Left ventricle myocardium inferior (tissue), 1 donor: ENCODE data around the gene CHD6. TPM values are rescaled to one million over a fixed set of nuclear protein-coding genes. Genes with fewer than 3 reads are reported as not detected.

ENCODE experiments used
- DNase-seq: peaks from one replicate; pipeline ENCODE4 v3.0.0-alpha.2; 2020
- H3K27ac ChIP-seq: fragments of 200-600 bp; replicated peaks from 2 replicates; pipeline ENCODE4 v1.8.0; 2021
- H3K27me3 ChIP-seq: fragments of 200-600 bp; 2 replicates; pipeline ENCODE4 v1.8.0; 2021; ENCODE audit warnings: low read depth
- H3K36me3 ChIP-seq: fragments of 200-600 bp; 2 replicates; pipeline ENCODE4 v1.8.0; 2021
- H3K4me1 ChIP-seq: fragments of 200-600 bp; 2 replicates; pipeline ENCODE4 v1.8.0; 2021
- H3K4me3 ChIP-seq: fragments of 200-600 bp; 2 replicates; pipeline ENCODE4 v1.8.0; 2021; ENCODE audit warnings: mild to moderate bottlenecking, moderate library complexity
- H3K9me3 ChIP-seq: fragments of 200-600 bp; replicated peaks from 2 replicates; pipeline ENCODE4 v1.8.0; 2021
- intact Hi-C: fragments of 100-400 bp; cut with micrococcal nuclease; formaldehyde crosslinking; loops from one replicate; pipeline ENCODE4 v1.11.0; 2022
- total RNA-seq: library from RNA; stranded (reverse); fragmentation: NEBNext Ultra II Directional; extraction: Animal tissue kit (Norgen Biotek cat#: 25700); gene quantifications from one replicate; pipeline ENCODE4 v1.2.1, GENCODE V29; 2021
- TF ChIP-seq, protein P1 (sequence below): fragments of 200-600 bp; IDR thresholded peaks from 2 replicates; pipeline ENCODE4 v1.8.0; 2021; ENCODE audit warnings: antibody characterized with exemption, mild to moderate bottlenecking, borderline replicate concordance
- donor health status: DM: no; HTN: yes; CAD: no; lungs with severe emphysema.

CHD6 gene
- total RNA-seq, 1 donor from 2014 or later: 38.9 TPM

DNA sequence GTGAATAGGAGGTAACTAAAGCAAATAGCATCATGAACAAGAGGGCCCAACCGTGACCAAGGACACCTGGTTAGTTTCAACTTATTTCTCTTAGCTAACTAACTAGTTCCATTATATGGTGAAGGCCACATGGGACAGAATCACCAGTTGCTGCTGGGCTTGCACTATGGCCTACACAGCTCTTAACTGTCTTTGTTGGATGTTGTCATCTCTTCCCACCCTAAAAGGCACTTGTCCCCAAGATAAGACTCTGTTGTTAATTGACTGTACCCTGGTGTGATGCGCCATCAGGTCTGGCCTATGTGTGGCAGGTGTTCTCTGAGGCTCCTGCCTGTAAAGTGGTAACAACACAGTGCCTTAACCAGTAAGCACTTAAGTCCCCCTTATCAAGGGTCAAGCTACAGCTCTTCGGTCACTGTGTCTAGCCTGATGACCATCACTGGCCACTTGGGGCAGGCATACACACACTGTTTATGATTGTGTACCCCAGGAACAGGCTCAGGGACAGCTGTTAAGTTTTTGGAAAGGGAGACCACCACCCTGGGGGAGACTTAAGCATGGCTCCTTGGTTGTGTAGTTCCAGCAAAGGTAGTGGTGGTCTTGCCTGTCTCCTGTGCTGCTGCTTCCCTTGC lies 51.2 kb downstream of the CHD6 start:
- intact Hi-C loops: no loop called here
- no peaks in the 10 kb centered on the region for H3K27me3 ChIP-seq
- TF ChIP-seq, protein P1, sequence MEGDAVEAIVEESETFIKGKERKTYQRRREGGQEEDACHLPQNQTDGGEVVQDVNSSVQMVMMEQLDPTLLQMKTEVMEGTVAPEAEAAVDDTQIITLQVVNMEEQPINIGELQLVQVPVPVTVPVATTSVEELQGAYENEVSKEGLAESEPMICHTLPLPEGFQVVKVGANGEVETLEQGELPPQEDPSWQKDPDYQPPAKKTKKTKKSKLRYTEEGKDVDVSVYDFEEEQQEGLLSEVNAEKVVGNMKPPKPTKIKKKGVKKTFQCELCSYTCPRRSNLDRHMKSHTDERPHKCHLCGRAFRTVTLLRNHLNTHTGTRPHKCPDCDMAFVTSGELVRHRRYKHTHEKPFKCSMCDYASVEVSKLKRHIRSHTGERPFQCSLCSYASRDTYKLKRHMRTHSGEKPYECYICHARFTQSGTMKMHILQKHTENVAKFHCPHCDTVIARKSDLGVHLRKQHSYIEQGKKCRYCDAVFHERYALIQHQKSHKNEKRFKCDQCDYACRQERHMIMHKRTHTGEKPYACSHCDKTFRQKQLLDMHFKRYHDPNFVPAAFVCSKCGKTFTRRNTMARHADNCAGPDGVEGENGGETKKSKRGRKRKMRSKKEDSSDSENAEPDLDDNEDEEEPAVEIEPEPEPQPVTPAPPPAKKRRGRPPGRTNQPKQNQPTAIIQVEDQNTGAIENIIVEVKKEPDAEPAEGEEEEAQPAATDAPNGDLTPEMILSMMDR: no peak
- peaks cover 68% of the 10 kb centered on the region for H3K4me1 ChIP-seq
- H3K36me3 ChIP-seq: no peaks in the 10 kb centered on the region
- H3K27ac ChIP-seq: no peak overlapping the region
- no peaks in the 10 kb centered on the region for H3K9me3 ChIP-seq
- H3K4me3 ChIP-seq: no peak overlapping the region
- DNase-seq: no peak

DNA sequence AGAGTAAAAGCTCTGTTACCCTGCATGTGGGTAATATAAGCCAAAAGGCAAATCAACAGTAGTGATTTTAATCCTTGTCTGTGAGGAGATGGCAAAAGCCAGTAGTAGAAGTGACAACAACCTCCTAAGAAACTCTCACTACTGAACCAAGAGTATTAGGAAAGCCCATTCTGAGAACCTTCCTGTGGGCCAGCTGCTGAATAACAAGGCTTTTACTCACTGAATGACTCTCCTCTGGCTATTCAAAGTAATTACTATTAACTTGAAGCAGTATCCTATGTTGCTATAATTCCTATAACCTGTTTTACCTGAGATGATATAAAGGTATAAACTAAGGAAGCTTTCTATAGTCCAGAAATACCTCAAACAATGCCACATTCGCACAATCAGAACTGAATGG lies 55.1 kb downstream of the CHD6 start:
- Histone ChIP-seq H3K9me3 (no peaks in the 10 kb centered on the region), H3K27ac (no peak overlapping the region), H3K4me1 (peaks cover 53% of the 10 kb centered on the region), H3K27me3 (no peaks in the 10 kb centered on the region), H3K36me3 (no peaks in the 10 kb centered on the region), H3K4me3 (no peak overlapping the region)
- intact Hi-C loops: no loop called here
- no peak for DNase-seq
- TF ChIP-seq, protein P1: no peak

DNA sequence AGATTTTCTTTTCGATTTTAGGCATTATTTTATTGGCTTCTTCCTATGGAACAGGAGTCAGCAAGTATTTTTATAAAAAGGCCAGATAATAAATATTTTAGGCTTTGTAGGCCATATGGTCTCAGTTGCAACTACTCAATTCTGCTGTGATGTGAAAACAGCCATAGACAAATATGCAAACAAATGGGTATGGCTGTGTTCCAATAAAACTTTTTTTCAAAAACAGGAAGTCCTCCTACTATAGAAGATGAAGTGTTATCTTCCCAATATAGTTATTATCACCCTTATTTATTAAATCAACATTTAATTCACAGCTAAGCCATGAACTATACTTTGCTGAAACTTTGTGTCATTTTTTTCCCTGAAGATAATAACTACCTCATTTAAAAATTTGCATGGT lies 57.2 kb downstream of the CHD6 start:
- Histone ChIP-seq H3K36me3 (no peaks in the 10 kb centered on the region), H3K4me1 (peaks cover 53% of the 10 kb centered on the region), H3K4me3 (no peak overlapping the region), H3K27ac (no peak overlapping the region), H3K9me3 (no peaks in the 10 kb centered on the region), H3K27me3 (no peaks in the 10 kb centered on the region)
- no peak for DNase-seq
- TF ChIP-seq, protein P1: no peak
- intact Hi-C loops: no loop called here

DNA sequence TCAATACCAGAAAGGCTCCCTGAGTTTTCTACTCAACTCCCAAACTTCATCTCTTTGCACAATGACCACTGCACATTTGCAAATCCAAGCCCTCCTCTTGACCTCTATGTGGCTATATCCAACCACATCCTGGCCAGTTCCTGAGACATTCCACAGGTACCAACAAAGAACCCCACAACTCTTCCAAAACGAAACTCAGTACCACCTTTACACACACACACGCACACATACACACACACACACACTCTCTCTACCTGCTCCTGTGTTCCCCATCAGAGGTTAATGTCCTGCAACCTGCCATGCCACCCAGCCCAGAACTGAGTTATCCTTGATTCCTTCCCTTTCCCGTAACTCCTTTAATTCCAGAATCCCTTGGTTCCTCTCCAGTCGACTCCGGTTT lies 58.5 kb downstream of the CHD6 start:
- no peak for DNase-seq
- Histone ChIP-seq H3K4me1 (peaks cover 53% of the 10 kb centered on the region), H3K36me3 (no peaks in the 10 kb centered on the region), H3K27me3 (no peaks in the 10 kb centered on the region), H3K27ac (no peak overlapping the region), H3K9me3 (no peaks in the 10 kb centered on the region), H3K4me3 (no peak overlapping the region)
- TF ChIP-seq, protein P1: no peak
- intact Hi-C loops: no loop called here

DNA sequence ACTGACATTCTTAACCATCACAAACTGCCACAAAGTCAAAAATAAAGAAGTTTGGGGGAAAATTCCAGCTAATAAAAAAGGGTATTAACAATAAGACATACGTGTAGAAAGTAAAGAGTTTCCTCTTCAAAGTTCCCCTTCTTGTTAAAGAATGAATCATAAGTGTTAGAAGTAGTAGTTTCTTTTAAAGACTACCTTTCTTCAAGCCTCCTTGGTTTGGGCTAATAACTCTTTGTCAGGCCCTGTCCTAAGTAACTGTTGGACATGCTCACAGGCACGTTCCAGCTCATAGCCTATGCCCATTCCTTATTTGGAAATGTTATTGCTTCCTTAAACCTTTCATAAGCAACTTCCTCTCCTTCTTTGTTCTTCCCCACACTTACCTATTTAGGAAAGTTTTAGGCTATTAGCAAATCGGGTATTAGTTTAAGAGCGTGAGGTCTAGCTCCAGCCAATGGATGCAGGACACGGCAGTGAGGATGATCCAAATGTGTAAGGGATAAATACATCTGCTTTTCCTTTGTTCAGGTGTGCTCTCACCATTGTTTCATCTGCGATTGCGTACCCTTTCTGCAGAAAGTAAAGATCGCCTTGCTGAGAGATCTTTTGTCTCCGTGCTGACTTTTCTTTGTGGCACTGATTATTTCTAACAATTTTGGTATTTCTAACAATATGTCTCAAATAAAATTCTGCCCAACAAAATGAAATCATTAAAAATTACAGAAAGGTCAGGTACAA lies 64.9 kb downstream of the CHD6 start:
- intact Hi-C loops: no loop called here
- Histone ChIP-seq H3K36me3 (peaks cover 9% of the 10 kb centered on the region), H3K9me3 (peaks cover 11% of the 10 kb centered on the region), H3K4me3 (no peak overlapping the region), H3K27ac (no peak overlapping the region), H3K27me3 (no peaks in the 10 kb centered on the region), H3K4me1 (peaks cover 16% of the 10 kb centered on the region)
- DNase-seq: no peak
- TF ChIP-seq, protein P1: no peak
